NCI-H1694 treated with DMSO at 0.1 percent for 48 hours (cell line): ENCODE measurements around the gene MMP17.
"Not testable (repeated sequence)": the region's sequence is repeated elsewhere in the genome, so short reads cannot be mapped to it uniquely, and the experiment has no call there.

Source experiments
- DNase-seq: peaks from one replicate; lab custom pipeline; 2025; lab: John Stamatoyannopoulos, UW

The MMP17 gene

DNA sequence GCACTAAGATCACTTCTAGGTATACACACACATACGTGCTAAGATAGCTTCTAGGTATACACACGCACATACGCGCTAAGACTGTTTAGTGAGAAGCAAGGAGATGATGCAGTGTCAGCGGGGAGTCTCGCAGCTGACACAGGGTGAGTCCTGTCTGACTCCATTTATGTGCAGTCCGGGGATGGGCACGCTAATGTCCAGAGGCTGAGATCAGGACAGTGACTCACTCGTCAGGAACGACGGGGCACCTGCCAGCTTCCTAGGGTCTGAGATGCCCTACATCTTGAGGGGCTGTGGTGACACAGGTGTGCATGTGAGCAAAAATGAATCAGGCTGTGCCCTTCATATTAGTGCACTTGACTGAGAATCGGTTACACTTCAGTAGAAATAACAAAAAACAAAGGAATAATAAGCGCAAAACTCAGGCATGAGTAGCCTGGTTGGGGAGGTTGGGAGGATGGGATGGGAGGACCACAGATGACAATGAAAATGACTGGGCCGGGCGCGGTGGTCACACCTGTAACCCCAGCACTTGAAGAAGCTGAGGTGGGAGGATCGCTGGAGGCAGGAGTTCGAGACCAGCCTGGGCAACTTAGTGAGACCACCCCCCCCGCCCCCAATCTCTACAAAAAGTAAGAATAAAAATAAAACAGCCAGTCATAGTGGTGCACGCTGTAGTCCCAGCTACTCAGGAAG lies 37.1 kb downstream of the MMP17 start:
- DNase-seq = no peak

GRCh38 chr12:131867471-131867870 lies 39.3 kb downstream of the MMP17 start:
- no peak for DNase-seq

- no peak for DNase-seq
Measured at GRCh38 chr12:131867891-131868675, 39.9 kb downstream of the MMP17 start.

- no peak for DNase-seq
Measured at GRCh38 chr12:131869871-131870418, 41.8 kb downstream of the MMP17 start.

DNA sequence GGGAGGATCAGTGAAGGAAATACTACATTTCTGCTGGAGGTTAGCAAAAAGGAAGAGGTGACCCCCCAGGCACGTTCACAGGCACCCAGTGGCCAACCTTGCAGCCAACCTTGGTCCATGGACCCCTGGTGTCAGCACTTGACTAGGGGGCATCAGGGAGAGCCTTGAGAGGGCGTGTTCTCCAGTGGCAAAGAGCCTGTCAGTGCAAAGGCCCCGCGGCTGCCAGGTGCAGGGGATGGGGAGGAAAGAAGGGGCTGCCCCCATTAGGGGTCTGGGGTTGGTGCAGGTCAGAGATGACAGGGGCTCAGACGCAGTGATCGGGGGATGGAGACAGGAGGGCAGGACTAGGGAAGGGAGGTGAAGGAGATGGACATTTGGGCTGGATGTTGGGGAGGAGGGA lies 43.5 kb downstream of the MMP17 start:
- DNase-seq = no peak

GRCh38 chr12:131872154-131873051 lies 44.2 kb downstream of the MMP17 start:
- DNase-seq = no peak

DNA sequence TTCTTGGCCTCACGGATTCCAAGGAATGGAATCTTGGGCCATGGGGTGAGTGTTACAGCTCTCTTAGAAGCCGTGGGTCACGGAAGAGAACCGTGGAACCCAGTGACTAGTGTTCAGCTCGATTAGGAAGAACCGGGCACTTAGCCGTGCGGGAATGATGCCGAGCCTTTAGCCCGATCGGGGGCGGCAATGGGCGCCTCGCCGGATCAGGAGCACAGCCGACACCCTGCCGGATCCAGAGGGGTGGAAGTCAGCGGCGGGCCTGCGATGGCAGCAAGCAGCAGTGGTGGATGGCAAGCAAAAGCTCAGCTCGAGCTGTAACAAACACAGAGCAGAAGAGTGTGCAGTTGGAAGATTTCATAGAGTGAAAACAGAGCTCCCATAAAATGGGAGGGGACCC lies 45.1 kb downstream of the MMP17 start:
- no peak for DNase-seq

DNA sequence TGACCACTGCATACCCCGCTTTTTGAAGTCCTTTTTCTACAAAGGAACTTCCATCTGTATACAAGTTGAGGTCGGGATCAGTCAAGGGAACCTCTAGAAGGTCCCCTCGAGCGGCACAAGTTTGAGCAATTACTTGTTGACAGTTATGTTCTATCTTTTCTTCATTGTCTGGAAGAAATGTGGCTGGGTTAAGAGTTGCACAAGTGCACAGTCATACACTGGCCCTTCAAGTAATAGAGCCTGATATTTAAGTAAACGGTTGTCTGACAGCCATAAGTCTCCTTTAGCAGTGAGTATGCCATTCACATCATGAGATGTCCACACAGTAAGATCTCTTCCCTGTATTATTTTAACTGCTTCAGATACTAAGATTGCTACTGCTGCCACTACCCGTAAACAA lies 46.8 kb downstream of the MMP17 start:
- DNase-seq = not testable (repeated sequence)

- not testable (repeated sequence) for DNase-seq
Measured at GRCh38 chr12:131877216-131877615, 49.0 kb downstream of the MMP17 start.

DNA sequence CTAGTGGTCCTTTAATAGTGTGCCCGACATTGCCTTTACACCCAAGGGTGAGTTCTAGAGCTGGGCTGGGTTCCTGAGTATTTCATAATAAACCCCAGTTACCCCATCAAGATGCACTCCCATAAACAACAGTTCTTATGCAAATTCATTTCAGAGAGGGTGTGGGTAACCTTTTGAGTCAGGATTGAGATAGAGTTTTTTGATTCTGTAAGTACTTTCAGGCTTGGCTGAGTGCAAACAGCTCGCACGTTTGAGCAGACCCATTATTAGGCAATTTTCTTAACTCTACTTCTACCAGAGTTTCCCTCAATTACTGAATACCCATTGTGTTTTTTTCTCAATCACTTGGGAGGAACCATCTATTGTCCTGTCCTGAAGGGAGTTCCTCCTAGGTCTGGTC lies 50.2 kb downstream of the MMP17 start:
- not testable (repeated sequence) for DNase-seq

DNA sequence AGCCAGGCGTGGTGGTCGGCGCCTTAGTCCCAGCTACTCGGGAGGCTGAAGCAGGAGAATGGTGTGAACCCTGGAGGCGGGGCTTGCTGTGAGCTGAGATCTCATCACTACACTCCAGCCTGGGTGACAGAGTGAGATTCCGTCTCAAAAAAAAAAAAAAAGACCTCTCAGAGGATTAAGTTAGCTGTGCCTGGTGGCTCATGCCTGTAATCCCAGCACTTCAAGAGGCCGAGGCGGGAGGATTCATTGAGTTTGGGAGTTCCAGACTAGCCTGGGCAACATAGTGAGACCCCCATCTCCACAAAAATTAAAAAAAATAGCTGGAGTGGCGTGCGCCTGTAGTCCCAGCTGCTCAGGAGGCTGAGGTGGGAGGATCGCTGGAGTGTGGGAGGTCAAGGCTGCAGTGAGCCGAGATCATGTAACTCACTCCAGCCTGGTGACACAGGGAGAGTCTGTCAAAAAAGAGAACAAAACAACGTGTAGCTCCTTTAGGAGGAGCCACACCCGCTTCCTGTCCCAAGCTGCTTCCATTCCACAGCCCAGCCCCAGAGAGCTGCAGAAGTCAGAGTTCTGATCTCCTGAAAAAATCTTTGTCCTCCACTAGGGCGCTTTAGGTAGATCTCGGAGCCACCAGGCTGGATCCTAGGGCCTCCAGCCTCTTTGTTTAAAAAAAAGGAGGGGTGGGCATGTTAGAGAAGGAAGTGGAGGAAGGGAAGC lies 54.8 kb downstream of the MMP17 start:
- DNase-seq = no peak

DNA sequence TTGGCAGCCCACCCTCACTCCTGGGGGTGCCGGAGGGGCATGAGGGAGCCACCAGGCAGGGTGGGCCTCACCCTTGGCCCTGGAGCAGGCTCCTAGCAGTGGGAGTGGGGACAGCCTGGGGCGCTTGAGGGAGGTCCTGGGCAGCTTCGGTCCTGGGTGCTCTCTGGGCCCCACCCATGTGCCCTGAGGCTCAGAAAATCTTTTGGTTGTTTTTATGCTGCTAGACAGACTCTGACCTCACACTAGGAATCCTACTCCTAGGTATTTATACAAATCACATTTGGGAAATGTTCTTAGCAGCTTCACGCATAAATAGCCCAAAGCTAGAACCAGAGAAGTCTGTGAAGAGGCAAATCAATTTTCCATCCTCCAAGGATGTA lies 55.3 kb downstream of the MMP17 start:
- DNase-seq = no peak

GRCh38 chr12:131885076-131885475 lies 56.9 kb downstream of the MMP17 start:
- DNase-seq = not testable (repeated sequence)

DNA sequence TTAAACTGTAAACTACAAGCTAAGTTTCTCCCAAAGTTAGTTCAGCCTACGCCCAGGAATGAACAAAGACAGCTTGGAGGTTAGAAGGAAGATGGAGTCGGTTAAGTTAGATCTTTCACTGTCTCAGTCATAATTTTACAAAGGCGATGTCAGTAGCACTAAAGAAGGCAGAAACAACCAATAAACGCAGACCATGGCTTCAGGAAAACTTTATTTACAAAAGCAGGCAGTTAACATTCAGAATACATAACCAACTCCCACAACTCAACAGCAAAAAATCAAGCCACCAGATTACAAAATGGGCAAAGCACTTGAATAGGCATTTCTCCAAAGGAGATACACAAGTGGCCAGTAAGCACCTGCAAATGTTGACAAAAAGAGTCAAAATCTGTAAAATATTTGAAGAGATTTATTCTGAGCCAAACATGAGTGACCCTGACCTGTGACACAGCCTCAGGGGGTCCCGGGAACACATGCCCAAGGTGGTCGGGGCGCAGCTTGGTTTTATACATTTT lies 57.4 kb downstream of the MMP17 start:
- no peak for DNase-seq

DNA sequence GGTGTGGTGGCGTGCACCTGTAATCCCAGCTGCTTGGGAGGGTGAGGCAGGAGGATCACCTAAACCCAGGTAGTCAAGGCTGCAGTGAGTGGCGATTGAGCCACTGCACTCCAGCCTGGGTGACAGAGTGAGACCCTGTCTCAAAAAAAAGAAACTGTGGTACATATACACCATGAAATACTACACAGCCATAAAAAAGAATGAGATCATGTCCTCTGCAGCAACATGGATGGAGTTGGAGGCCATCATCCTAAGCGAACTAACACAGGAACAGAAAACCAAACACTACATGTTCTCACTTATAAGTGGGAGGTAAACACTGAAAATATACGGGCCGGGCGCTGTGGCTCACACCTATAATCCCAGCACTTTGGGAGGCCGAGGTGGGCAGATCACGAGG lies 63.5 kb downstream of the MMP17 start:
- DNase-seq = not testable (repeated sequence)

GRCh38 chr12:131892711-131893604 lies 64.8 kb downstream of the MMP17 start:
- no peak for DNase-seq

GRCh38 chr12:131893605-131894312 lies 65.6 kb downstream of the MMP17 start:
- DNase-seq = no peak

- DNase-seq = peak; percentile 69
Measured at GRCh38 chr12:131894313-131894860, 66.2 kb downstream of the MMP17 start, which contains the start of gene ULK1. Gene ULK1 (plus strand): TSS chr12:131894622. CDS start chr12:131895002, 380 bp downstream.

DNA sequence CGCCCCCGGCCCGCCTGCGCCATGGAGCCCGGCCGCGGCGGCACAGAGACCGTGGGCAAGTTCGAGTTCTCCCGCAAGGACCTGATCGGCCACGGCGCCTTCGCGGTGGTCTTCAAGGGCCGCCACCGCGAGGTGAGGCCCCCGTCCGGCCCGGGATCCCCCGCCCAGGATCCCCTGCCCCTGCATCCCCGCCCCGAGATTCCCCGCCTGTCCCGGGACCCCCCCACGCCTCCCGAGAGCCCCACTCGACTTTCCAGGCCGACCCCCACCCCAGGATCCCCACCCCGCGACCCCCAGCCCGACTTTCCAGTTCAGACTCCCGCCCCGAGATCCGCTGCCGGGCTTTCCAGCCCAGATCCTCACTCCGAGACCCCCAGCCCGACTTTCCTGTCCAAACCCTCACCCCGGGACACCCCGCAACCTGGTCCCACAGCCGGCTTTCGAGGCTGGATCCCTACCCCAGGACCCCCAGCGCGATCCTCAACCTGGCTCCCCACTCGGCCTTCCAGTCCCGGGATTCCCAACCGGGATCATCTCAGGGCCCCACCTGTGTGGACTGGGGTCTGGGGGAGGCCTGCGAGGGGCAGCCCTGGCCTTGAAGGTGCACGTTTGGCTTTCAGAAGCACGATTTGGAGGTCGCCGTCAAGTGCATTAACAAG lies 66.9 kb downstream of the MMP17 start:
- DNase-seq = no peak
